ENCODE data around the gene KRT81. TPM values are rescaled to one million over a fixed set of nuclear protein-coding genes. Genes with fewer than 3 reads are reported as not detected.

KRT81 gene
- total and polyA plus RNA-seq, 2 donors (not counting 1 experiment from before 2014, with no cell fraction given) = not detected

- Mint-ChIP-seq H3K9me3 (ENCODE audit: insufficient read depth) (no peaks in the 10 kb centered on the region), H3K4me3 (no peak overlapping the region), H3K27me3 (peaks cover 51% of the 10 kb centered on the region), H3K4me1 (no peaks in the 10 kb centered on the region), H3K27ac (no peak overlapping the region)
- no peak overlapping the region for H3K27ac ChIP-seq (ENCODE audit: low read length in 2 of 2)
- no peak overlapping the region for H3K9ac ChIP-seq (ENCODE audit: low read length)
- no peaks in the 10 kb centered on the region for H3K9me3 ChIP-seq (ENCODE audit: control extremely low read depth in 1 of 3, control insufficient read depth in 2 of 3, insufficient read depth in 1 of 3, low read length in 2 of 3)
- no peak overlapping the region for H3K4me3 ChIP-seq (ENCODE audit: control extremely low read depth in 1 of 5, extremely low read depth in 1 of 5, insufficient read depth in 1 of 5, low read depth in 2 of 5, low read length in 4 of 5)
- H4K20me1 ChIP-seq (ENCODE audit: control insufficient read depth, insufficient read depth, low read length, poor library complexity, severe bottlenecking) = no peaks in the 10 kb centered on the region
- no peak for TF ChIP-seq EZH2 (IDR thresholded peaks at IDR 0.05; ENCODE audit: borderline replicate concordance, insufficient read depth, low read depth, low read length, poor library complexity, severe bottlenecking)
- TF ChIP-seq, protein P1, sequence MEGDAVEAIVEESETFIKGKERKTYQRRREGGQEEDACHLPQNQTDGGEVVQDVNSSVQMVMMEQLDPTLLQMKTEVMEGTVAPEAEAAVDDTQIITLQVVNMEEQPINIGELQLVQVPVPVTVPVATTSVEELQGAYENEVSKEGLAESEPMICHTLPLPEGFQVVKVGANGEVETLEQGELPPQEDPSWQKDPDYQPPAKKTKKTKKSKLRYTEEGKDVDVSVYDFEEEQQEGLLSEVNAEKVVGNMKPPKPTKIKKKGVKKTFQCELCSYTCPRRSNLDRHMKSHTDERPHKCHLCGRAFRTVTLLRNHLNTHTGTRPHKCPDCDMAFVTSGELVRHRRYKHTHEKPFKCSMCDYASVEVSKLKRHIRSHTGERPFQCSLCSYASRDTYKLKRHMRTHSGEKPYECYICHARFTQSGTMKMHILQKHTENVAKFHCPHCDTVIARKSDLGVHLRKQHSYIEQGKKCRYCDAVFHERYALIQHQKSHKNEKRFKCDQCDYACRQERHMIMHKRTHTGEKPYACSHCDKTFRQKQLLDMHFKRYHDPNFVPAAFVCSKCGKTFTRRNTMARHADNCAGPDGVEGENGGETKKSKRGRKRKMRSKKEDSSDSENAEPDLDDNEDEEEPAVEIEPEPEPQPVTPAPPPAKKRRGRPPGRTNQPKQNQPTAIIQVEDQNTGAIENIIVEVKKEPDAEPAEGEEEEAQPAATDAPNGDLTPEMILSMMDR (IDR thresholded peaks at IDR 0.05) = no peak
- ATAC-seq (ENCODE audit: low read depth) (no peak), DNase-seq (no peak)
- intact Hi-C loops (cut with micrococcal nuclease) = no loop called here
- no peak overlapping the region for H2AFZ ChIP-seq (ENCODE audit: insufficient read depth, low read depth, low read length, poor library complexity, severe bottlenecking)
- no peak overlapping the region for H3K4me2 ChIP-seq (replicated peaks; ENCODE audit: low read depth, low read length, poor library complexity, severe bottlenecking)
- no peaks in the 10 kb centered on the region for H3K4me1 ChIP-seq (ENCODE audit: control insufficient read depth in 2 of 2, insufficient read depth in 2 of 2, low read length in 2 of 2)
- no peaks in the 10 kb centered on the region for H3K36me3 ChIP-seq (replicated peaks in 1 of 2; ENCODE audit: control extremely low read depth in 1 of 2, control insufficient read depth in 1 of 2, extremely low read depth in 1 of 2, insufficient read depth in 2 of 2, low read length in 1 of 2)
- WGBS (ENCODE audit: insufficient coverage) = 88% methylated on average over 1 of the region's 1 CpG
- ChIA-PET POLR2A (no interaction called here), CTCF (interaction anchor here (1.2 kb wide), 1 partner anchor 13 kb away, joined by 3 read pairs; no protein-coding TSS in a partner anchor)
- H3K79me2 ChIP-seq (ENCODE audit: control insufficient read depth, insufficient read depth, low read length) = no peaks in the 10 kb centered on the region
- peaks cover 0 to 8% (median 2%) of the 10 kb centered on the region in 4 experiments for H3K27me3 ChIP-seq (replicated peaks in 1 of 4; ENCODE audit: control extremely low read depth in 1 of 4, control insufficient read depth in 3 of 4, insufficient read depth in 4 of 4, low read length in 3 of 4)
These were observed 4.3 kb upstream of the KRT81 start for GRCh38 chr12:52295663-52296062.

DNA sequence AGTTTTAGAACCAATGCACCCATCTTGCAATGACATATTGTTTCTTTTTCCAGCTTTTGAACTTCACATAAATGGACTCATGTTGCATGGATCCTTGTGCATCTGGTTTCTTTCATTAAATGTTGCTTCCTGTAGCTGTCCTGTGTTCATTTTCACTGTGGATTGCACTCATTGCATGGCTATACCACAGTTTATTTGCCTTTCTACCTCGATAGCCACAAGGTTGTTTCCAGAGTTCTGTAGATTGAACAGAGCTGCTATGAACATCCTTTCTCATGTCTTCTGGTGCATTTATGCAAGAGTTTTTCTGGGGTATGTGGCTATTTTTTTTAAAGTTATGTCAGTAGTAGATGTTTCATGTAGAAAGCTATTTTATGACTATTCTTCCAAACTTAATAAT lies 3.5 kb upstream of the KRT81 start:
- H3K4me2 ChIP-seq (replicated peaks; ENCODE audit: low read depth, low read length, poor library complexity, severe bottlenecking) = no peak overlapping the region
- no peak overlapping the region for H3K9ac ChIP-seq (ENCODE audit: low read length)
- no peak overlapping the region for H3K27ac ChIP-seq (ENCODE audit: low read length in 2 of 2)
- peaks cover 51% of the 10 kb centered on the region for H3K27me3 Mint-ChIP-seq
- H3K4me3 Mint-ChIP-seq = no peak overlapping the region
- no peak overlapping the region for H2AFZ ChIP-seq (ENCODE audit: insufficient read depth, low read depth, low read length, poor library complexity, severe bottlenecking)
- H3K4me1 Mint-ChIP-seq = no peaks in the 10 kb centered on the region
- H3K27ac Mint-ChIP-seq = no peak overlapping the region
- H3K9me3 Mint-ChIP-seq (ENCODE audit: insufficient read depth) = no peaks in the 10 kb centered on the region
- H3K4me3 ChIP-seq (ENCODE audit: control extremely low read depth in 1 of 5, extremely low read depth in 1 of 5, insufficient read depth in 1 of 5, low read depth in 2 of 5, low read length in 4 of 5) = no peak overlapping the region
- DNase-seq (no peak), ATAC-seq (ENCODE audit: low read depth) (no peak)
- CTCF ChIA-PET = interaction anchor here (1.2 to 1.6 kb wide), 2 partner anchors 13 to 16 kb away, joined by 3 to 6 read pairs; no protein-coding TSS in a partner anchor
- no CpG with 5 or more reads among the region's 1 CpG for WGBS (ENCODE audit: insufficient coverage)
- H3K9me3 ChIP-seq (ENCODE audit: control extremely low read depth in 1 of 3, control insufficient read depth in 2 of 3, insufficient read depth in 1 of 3, low read length in 2 of 3) = no peaks in the 10 kb centered on the region
- H3K36me3 ChIP-seq (replicated peaks in 1 of 2; ENCODE audit: control extremely low read depth in 1 of 2, control insufficient read depth in 1 of 2, extremely low read depth in 1 of 2, insufficient read depth in 2 of 2, low read length in 1 of 2) = no peaks in the 10 kb centered on the region
- TF ChIP-seq EZH2 (IDR thresholded peaks at IDR 0.05; ENCODE audit: borderline replicate concordance, insufficient read depth, low read depth, low read length, poor library complexity, severe bottlenecking) = no peak
- TF ChIP-seq, protein P1 (IDR thresholded peaks at IDR 0.05) = no peak
- no peaks in the 10 kb centered on the region for H3K4me1 ChIP-seq (ENCODE audit: control insufficient read depth in 2 of 2, insufficient read depth in 2 of 2, low read length in 2 of 2)
- intact Hi-C loops (cut with micrococcal nuclease) = no loop called here
- H3K79me2 ChIP-seq (ENCODE audit: control insufficient read depth, insufficient read depth, low read length) = no peaks in the 10 kb centered on the region
- H3K27me3 ChIP-seq (replicated peaks in 1 of 4; ENCODE audit: control extremely low read depth in 1 of 4, control insufficient read depth in 3 of 4, insufficient read depth in 4 of 4, low read length in 3 of 4) = peaks cover 0 to 8% (median 1%) of the 10 kb centered on the region in 4 experiments
- POLR2A ChIA-PET = no interaction called here
- H4K20me1 ChIP-seq (ENCODE audit: control insufficient read depth, insufficient read depth, low read length, poor library complexity, severe bottlenecking) = no peaks in the 10 kb centered on the region
